HepG2 (cell line): Measurements from ENCODE around the gene ARHGEF16. TPM values are rescaled to one million over a fixed set of nuclear protein-coding genes. Genes with fewer than 3 reads are reported as not detected.
A peak's percentile ranks its signal among the peaks of the same experiment; 100 is the strongest.

Experiments
- ELF3 ChIP-seq: IDR thresholded peaks from 2 replicates; pipeline ENCODE4 v1.6.1; 2016; ENCODE audit warnings: missing genetic modification reagents, missing compliant biosample characterization
- HDAC2 ChIP-seq: sonication (generic); formaldehyde crosslinking; IDR thresholded peaks from 2 replicates; pipeline ENCODE4 v1.4.0; 2020; ENCODE audit warnings: missing genetic modification reagents
- KLF13 ChIP-seq: sonication (generic); formaldehyde crosslinking; IDR thresholded peaks from 2 replicates; pipeline ENCODE4 v1.4.0; 2020; ENCODE audit warnings: mild to moderate bottlenecking, missing genetic modification reagents
- MAZ ChIP-seq, 2 experiments: sonication (generic) in 1 of 2; formaldehyde crosslinking in 1 of 2; IDR thresholded peaks; 2 replicates each; pipeline versions ENCODE4 v1.5.0 to v1.6.1; 2012 to 2020; ENCODE audit warnings: low read depth in 2 of 2, mild to moderate bottlenecking in 2 of 2, borderline replicate concordance in 1 of 2, improper control_type of control experiment in 1 of 2, low read length in 1 of 2, missing genetic modification reagents in 1 of 2, moderate library complexity in 1 of 2
- RBFOX2 ChIP-seq: fragments of 200-400 bp; formaldehyde crosslinking; IDR thresholded peaks from 2 replicates; pipeline ENCODE4 v1.6.1; 2017; ENCODE audit warnings: low read depth, mild to moderate bottlenecking, low read length
- YY1 ChIP-seq: IDR thresholded peaks from 2 replicates; pipeline ENCODE4 v1.6.1; 2011; ENCODE audit warnings: low read length, low read depth, moderate library complexity, mild to moderate bottlenecking; ENCODE audit not compliant: insufficient read depth, insufficient replicate concordance
- ZBTB7A ChIP-seq: sonication (generic); formaldehyde crosslinking; IDR thresholded peaks from 2 replicates; pipeline ENCODE4 v1.8.0; 2022; ENCODE audit warnings: mild to moderate bottlenecking, missing genetic modification reagents
- ZFAT ChIP-seq: sonication (generic); formaldehyde crosslinking; conservative IDR thresholded peaks from 2 replicates; pipeline ENCODE4 v1.8.1; 2023; ENCODE audit warnings: missing genetic modification reagents, inconsistent platforms
- ZFP41 ChIP-seq: sonication (generic); formaldehyde crosslinking; IDR thresholded peaks from 2 replicates; pipeline ENCODE4 v1.4.0; 2020; ENCODE audit warnings: mild to moderate bottlenecking, missing genetic modification reagents, borderline replicate concordance
- ZIK1 ChIP-seq: sonication (generic); formaldehyde crosslinking; IDR thresholded peaks from 2 replicates; pipeline ENCODE4 v1.5.0; 2020; ENCODE audit warnings: mild to moderate bottlenecking, low read depth, missing genetic modification reagents, borderline replicate concordance
- ZKSCAN5 ChIP-seq: sonication (generic); formaldehyde crosslinking; IDR thresholded peaks from 2 replicates; pipeline ENCODE4 v1.5.1; 2020; ENCODE audit warnings: mild to moderate bottlenecking, missing genetic modification reagents
- ZMAT3 ChIP-seq: sonication (generic); formaldehyde crosslinking; conservative IDR thresholded peaks from 2 replicates; pipeline ENCODE4 v1.7.0; 2021; ENCODE audit warnings: missing genetic modification reagents
- ZNF337 ChIP-seq: sonication (generic); formaldehyde crosslinking; IDR thresholded peaks from 2 replicates; pipeline ENCODE4 v1.5.1; 2020; ENCODE audit warnings: missing genetic modification reagents, low read depth, mild to moderate bottlenecking, borderline replicate concordance
- ZNF501 ChIP-seq: sonication (generic); formaldehyde crosslinking; IDR thresholded peaks from 2 replicates; pipeline ENCODE4 v1.5.1; 2020; ENCODE audit warnings: mild to moderate bottlenecking, moderate library complexity, missing genetic modification reagents
- ZNF761 ChIP-seq: sonication (generic); formaldehyde crosslinking; conservative IDR thresholded peaks from 2 replicates; pipeline ENCODE4 v1.4.0; 2020; ENCODE audit warnings: mild to moderate bottlenecking, missing genetic modification reagents
- polyA plus RNA-seq, 8 experiments: library from polyadenylated mRNA; depleted of rRNA in 3 of 8; stranded (reverse) in 7 of 8; unstranded in 1 of 8; fragments of >200 nt; fragmentation: Illumina TruSeq in 4 of 8; extraction: Trizol in 4 of 8; gene quantifications; 2 replicates each; pipeline versions ENCODE4 v1.2.1 to v1.2.3, GENCODE V29; 2011 to 2016; ENCODE audit warnings: low read depth in 4 of 8, missing spikeins in 1 of 8, mixed read lengths in 1 of 8; ENCODE audit not compliant: insufficient read depth in 1 of 8
- total RNA-seq, 5 experiments: library from RNA; depleted of rRNA; stranded (reverse); fragments of >200 nt; fragmentation: Illumina TruSeq; extraction: Trizol; gene quantifications; 2 replicates each; pipeline ENCODE4 v1.2.3, GENCODE V29; 2016; ENCODE audit warnings: low read depth in 1 of 5
- TF ChIP-seq, protein P1 (sequence below), 2 experiments: IDR thresholded peaks; 2 replicates each; pipeline ENCODE4 v1.6.1; 2011 to 2012; ENCODE audit warnings: low read length in 2 of 2, borderline replicate concordance in 1 of 2, low read depth in 1 of 2, mild to moderate bottlenecking in 1 of 2, moderate library complexity in 1 of 2
- TF ChIP-seq, protein P2 (sequence below): sonication (generic); IDR thresholded peaks from 2 replicates; pipeline ENCODE4 v1.6.1; 2016; ENCODE audit warnings: low read depth, borderline replicate concordance
- TF ChIP-seq, protein P3 (sequence below): sonication (generic); formaldehyde crosslinking; IDR thresholded peaks from 2 replicates; pipeline ENCODE4 v1.4.0; 2020; ENCODE audit warnings: low read depth, missing genetic modification reagents
- TF ChIP-seq, protein P4 (sequence below): IDR thresholded peaks from 2 replicates; pipeline ENCODE4 v1.6.1; 2016; ENCODE audit warnings: mild to moderate bottlenecking

The ARHGEF16 gene
- total and polyA plus RNA-seq, 2 of the 13 experiments (the other 11 are each of a cell fraction or from before 2014, with no cell fraction given): 20.3 to 39.9 TPM

DNA sequence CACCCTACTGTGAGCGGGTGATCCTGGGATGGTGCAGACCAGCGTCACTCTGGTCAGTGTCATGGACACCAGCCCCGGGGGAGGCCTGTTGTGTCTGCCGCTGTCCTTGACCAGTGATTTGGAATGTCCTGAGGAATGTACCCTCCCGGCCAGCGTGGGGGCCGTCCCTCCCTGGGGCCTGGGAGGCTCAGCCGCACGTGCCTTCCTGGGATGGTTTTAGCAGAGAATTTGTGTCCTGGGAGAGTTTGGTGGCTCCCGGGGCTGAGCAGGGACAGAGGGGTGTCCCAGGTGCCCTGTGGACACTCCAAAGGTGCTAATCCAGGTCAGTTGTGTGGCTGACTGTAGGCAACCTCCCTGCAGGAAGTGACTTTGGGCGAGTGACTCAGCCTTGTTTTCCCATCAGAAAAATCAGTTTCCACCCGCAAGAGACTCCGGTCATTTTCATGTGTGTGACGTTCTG lies 6.2 kb downstream of the ARHGEF16 start (continued):
- TF ChIP-seq KLF13 (CRISPR knock-in tag) (0 out of 2 replicates have a peak, but pooled peaks have one; percentile 15), ZFAT (CRISPR knock-in tag) (no peak), ZNF761 (CRISPR knock-in tag) (0 out of 2 replicates have a peak, but pooled peaks have one; percentile 33), ZFP41 (CRISPR knock-in tag) (no peak), ZIK1 (0 out of 2 replicates have a peak, but pooled peaks have one; percentile 7), HDAC2 (CRISPR knock-in tag) (peak; percentile 37), ZMAT3 (0 out of 2 replicates have a peak, but pooled peaks have one; percentile 36), ELF3 (CRISPR knock-in tag) (peak; percentile 50; the same call in 1 of the 2 replicates), ZBTB7A (CRISPR knock-in tag) (0 out of 2 replicates have a peak, but pooled peaks have one; percentile 39), ZNF337 (no peak), ZNF501 (CRISPR knock-in tag) (0 out of 2 replicates have a peak, but pooled peaks have one; percentile 9), RBFOX2 (peak; percentile 9; the same call in 1 of the 2 replicates), ZKSCAN5 (0 out of 2 replicates have a peak, but pooled peaks have one; percentile 38), YY1 (no peak), MAZ (IDR thresholded peaks at IDR 0.05; ENCODE audit: borderline replicate concordance, low read depth, low read length) (peak; percentile 78), MAZ (CRISPR knock-in tag; IDR thresholded peaks at IDR 0.05; ENCODE audit: low read depth) (no peak)
- TF ChIP-seq, protein P1, sequence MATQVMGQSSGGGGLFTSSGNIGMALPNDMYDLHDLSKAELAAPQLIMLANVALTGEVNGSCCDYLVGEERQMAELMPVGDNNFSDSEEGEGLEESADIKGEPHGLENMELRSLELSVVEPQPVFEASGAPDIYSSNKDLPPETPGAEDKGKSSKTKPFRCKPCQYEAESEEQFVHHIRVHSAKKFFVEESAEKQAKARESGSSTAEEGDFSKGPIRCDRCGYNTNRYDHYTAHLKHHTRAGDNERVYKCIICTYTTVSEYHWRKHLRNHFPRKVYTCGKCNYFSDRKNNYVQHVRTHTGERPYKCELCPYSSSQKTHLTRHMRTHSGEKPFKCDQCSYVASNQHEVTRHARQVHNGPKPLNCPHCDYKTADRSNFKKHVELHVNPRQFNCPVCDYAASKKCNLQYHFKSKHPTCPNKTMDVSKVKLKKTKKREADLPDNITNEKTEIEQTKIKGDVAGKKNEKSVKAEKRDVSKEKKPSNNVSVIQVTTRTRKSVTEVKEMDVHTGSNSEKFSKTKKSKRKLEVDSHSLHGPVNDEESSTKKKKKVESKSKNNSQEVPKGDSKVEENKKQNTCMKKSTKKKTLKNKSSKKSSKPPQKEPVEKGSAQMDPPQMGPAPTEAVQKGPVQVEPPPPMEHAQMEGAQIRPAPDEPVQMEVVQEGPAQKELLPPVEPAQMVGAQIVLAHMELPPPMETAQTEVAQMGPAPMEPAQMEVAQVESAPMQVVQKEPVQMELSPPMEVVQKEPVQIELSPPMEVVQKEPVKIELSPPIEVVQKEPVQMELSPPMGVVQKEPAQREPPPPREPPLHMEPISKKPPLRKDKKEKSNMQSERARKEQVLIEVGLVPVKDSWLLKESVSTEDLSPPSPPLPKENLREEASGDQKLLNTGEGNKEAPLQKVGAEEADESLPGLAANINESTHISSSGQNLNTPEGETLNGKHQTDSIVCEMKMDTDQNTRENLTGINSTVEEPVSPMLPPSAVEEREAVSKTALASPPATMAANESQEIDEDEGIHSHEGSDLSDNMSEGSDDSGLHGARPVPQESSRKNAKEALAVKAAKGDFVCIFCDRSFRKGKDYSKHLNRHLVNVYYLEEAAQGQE (IDR thresholded peaks at IDR 0.05; ENCODE audit: borderline replicate concordance in 1 of 2, low read depth in 1 of 2, low read length in 2 of 2): no peak
- TF ChIP-seq, protein P2, sequence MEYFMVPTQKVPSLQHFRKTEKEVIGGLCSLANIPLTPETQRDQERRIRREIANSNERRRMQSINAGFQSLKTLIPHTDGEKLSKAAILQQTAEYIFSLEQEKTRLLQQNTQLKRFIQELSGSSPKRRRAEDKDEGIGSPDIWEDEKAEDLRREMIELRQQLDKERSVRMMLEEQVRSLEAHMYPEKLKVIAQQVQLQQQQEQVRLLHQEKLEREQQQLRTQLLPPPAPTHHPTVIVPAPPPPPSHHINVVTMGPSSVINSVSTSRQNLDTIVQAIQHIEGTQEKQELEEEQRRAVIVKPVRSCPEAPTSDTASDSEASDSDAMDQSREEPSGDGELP: peak; percentile 9; the same call in 1 of the 2 replicates
- TF ChIP-seq, protein P3, sequence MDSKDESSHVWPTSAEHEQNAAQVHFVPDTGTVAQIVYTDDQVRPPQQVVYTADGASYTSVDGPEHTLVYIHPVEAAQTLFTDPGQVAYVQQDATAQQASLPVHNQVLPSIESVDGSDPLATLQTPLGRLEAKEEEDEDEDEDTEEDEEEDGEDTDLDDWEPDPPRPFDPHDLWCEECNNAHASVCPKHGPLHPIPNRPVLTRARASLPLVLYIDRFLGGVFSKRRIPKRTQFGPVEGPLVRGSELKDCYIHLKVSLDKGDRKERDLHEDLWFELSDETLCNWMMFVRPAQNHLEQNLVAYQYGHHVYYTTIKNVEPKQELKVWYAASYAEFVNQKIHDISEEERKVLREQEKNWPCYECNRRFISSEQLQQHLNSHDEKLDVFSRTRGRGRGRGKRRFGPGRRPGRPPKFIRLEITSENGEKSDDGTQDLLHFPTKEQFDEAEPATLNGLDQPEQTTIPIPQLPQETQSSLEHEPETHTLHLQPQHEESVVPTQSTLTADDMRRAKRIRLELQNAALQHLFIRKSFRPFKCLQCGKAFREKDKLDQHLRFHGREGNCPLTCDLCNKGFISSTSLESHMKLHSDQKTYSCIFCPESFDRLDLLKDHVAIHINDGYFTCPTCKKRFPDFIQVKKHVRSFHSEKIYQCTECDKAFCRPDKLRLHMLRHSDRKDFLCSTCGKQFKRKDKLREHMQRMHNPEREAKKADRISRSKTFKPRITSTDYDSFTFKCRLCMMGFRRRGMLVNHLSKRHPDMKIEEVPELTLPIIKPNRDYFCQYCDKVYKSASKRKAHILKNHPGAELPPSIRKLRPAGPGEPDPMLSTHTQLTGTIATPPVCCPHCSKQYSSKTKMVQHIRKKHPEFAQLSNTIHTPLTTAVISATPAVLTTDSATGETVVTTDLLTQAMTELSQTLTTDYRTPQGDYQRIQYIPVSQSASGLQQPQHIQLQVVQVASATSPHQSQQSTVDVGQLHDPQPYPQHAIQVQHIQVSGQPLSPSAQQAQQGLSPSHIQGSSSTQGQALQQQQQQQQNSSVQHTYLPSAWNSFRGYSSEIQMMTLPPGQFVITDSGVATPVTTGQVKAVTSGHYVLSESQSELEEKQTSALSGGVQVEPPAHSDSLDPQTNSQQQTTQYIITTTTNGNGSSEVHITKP: peak; percentile 62; the same call in 1 of the 2 replicates
- TF ChIP-seq, protein P4, sequence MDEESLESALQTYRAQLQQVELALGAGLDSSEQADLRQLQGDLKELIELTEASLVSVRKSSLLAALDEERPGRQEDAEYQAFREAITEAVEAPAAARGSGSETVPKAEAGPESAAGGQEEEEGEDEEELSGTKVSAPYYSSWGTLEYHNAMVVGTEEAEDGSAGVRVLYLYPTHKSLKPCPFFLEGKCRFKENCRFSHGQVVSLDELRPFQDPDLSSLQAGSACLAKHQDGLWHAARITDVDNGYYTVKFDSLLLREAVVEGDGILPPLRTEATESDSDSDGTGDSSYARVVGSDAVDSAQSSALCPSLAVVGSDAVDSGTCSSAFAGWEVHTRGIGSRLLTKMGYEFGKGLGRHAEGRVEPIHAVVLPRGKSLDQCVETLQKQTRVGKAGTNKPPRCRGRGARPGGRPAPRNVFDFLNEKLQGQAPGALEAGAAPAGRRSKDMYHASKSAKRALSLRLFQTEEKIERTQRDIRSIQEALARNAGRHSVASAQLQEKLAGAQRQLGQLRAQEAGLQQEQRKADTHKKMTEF (CRISPR knock-in tag): peak; percentile 15; the same call in 1 of the 2 replicates
